ENCODE measurements around the gene COG6.

DNA sequence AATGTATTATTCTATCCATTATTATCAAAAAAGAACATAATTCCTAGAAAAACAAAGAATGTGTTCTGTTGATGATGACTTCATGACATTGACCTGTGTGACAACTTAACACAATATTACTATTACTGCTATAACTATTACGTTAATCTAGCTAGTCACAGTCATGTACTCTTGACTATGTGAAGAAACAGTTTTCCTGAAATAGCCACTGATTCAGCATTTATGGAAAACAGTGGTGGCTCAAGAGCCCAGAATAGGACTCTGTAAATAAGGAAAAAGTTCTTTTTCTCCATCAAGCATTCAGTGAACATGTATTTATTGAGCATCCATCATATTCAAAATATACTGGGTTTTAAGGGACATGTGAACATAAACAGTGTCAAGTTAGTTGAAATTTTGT lies 93.5 kb downstream of the COG6 start:
- no peak for TF ChIP-seq RBBP5 (IDR thresholded peaks at IDR 0.05; ENCODE audit: borderline replicate concordance, low read depth, low read length)
- TF ChIP-seq CBX5 (IDR thresholded peaks at IDR 0.05; ENCODE audit: low read depth, low read length), result no peak
- TF ChIP-seq YY1 (IDR thresholded peaks at IDR 0.05; ENCODE audit: low read depth, low read length), result no peak
- no peak for TF ChIP-seq MAFK (IDR thresholded peaks at IDR 0.05; ENCODE audit: low read depth, low read length)
- TF ChIP-seq EP300 (IDR thresholded peaks at IDR 0.05; ENCODE audit: borderline replicate concordance in 1 of 2, low read depth in 2 of 2, low read length in 2 of 2), result no peak
- no peak for TF ChIP-seq EZH2 (IDR thresholded peaks at IDR 0.05; ENCODE audit: low read depth, low read length, severe bottlenecking)
